SW480 (cell line): ENCODE data around the gene HDAC7.
A peak's percentile ranks its signal among the peaks of the same experiment; 100 is the strongest.
"Not testable (repeated sequence)": the region's sequence is repeated elsewhere in the genome, so short reads cannot be mapped to it uniquely, and the experiment has no call there.

Source experiments
- DNase-seq: peaks from one replicate; pipeline ENCODE4 v3.0.0-alpha.2; 2016; ENCODE audit warnings: low spot score

HDAC7 gene

DNA sequence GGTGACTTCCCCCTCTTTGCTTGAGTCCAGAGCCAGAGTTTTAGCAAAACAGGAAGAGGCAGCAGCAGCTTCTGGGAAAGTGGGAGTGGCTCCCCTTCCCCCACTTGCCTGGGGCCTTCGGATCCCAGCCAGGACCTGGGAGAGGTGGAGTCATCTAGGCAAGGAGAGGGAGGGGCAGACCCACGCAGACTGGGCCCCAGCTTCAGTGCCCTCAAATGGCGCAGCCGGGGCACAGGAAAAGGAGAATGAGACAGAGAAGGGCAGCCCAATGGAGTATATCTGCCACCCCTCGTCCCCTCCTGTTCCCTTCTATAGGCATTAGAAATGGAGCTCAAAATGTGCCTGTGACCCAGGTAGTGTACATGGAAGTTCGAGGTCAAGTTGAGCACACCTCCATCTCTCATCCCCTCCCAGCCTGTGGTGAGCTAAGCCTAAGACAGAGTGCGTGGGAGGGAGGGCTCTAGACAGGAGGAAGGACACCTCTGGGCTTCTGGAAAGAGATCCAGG is 9.3 kb upstream of the HDAC7 start:
- DNase-seq, result peak; percentile 75

GRCh38 chr12:47828008-47828975 is 8.6 kb upstream of the HDAC7 start:
- DNase-seq, result no peak

DNA sequence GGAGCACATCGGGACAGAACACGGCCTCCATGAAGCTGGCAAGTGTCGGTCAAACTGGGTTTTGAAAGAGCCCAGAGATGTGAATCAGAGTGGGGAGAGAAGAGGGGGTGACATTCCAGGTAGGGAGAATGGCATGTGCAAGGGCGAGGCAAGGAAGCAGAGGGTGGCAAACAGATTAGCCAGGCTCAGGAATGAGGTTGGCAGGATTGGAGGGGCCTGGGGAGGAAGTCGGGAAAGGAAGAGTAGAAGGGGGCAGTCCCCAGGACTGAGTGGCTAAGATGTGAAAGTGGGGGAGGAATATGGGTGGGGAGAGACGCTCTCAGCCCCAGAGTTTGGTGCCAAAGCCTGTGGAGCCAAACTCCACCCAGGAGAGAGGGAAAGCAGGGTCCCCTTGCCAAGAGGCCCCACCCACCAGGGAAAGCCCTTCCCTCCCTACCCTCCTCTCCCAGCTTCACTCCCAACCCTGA is 5.5 kb upstream of the HDAC7 start:
- DNase-seq, result peak; percentile 81

DNA sequence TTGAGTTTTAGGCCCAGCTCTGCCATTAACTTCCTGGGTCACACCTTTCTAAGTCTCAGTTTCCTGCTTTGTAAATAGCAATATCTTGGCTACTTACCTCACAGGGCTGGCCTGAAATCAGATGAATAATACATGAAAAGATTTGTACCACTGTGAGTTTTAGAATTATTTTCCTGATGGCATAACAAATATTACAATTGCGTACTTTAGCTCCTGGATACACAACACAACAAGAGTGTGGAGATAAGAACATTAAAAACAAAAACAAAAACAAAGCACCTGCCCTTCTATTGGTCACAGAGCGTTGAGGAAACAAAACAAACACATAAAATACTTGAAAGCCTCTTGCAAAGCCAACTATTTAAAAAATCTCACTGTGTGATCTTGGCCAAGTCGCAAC is 4.9 kb upstream of the HDAC7 start:
- DNase-seq, result no peak

DNA sequence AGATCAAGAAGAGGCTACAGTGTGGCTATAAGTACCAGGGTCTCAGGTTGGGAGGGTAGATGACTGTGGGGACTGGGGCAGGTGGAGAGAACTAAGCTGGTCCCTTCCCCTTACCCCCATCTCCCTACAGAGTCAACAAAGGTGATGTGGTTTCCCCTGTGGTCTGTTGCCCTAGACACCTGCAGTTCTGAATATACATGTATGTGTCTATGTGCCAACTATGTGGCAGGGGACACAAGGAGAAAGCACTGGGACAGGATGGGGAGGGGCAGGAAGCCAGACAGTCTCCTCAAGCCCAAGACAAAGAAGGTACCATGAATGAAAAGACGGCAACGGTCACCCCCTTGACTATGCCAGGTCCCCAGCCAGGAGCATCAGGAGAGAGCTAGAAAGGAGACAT is 4.5 kb upstream of the HDAC7 start:
- DNase-seq, result peak; percentile 29

DNA sequence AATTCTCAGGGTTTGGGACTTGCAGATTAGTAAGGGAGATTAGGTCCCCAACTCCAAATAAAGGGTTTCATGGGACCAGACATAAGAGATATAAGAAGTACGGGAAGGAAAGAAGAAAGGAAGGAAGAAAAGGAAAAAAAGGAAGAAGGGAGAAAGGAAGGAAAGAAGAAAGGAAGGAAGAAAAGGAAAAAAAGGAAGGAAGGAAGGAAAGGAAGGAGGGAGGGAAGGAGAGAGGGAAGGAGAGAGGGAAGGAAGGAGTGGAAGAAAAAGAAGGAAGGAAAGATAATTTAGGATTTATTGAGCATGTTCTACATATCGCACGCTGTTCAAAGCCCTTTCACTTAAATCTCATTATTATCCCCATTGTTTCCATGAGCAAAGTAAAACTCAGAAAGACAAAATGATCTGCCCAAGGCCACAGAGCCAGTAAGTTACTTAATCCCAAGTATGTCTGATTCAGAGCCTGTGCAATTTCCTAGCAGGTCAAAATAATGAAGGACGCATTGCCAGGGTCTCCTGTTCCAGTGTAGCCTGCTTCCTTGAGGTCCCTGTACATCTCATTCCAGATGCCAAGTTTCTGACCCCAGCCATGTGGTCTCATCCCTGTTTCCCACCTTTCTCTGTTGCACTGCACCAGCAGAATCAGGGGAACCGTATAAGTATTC is 3.9 kb upstream of the HDAC7 start:
- DNase-seq, result no peak

DNA sequence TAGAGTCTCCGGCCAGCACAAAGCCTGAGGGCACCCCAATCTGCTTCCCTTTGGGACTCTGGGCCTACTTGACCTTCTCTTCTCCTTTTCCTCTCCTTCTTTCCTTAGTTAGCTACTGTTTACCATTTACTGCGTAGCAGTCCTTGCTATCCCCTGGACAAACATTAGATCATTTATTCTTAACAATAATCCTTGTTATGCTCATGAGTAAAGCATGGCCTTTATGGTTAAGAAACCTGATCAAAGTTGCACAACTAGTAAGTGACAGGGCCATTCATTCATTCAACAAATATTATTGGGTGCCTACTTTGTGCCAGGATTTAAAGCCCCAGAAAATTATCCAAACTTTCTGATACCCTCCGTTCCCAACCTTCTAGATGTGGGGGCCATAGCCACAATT is 3.2 kb upstream of the HDAC7 start:
- no peak for DNase-seq

- DNase-seq, result no peak
Observed at GRCh38 chr12:47822401-47822800, 2.7 kb upstream of the HDAC7 start.

DNA sequence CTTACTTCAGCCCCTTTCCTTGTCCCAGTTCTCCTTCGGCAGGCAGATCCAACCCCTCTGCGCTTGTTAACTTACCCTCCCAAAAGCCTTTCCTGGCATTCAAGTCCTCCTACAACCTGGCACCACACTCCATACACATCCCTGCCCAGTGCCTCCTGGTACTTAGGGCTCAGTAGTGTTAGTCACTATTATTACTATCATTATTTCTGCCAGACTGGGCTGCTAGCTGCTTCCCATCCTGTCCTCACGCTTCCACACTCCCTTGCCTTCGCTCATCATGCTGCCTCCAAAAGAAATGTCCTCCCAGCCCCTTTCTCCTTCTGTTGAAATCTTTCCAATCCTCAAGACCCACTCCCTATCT is 1.6 kb upstream of the HDAC7 start:
- peak; percentile 43 for DNase-seq

DNA sequence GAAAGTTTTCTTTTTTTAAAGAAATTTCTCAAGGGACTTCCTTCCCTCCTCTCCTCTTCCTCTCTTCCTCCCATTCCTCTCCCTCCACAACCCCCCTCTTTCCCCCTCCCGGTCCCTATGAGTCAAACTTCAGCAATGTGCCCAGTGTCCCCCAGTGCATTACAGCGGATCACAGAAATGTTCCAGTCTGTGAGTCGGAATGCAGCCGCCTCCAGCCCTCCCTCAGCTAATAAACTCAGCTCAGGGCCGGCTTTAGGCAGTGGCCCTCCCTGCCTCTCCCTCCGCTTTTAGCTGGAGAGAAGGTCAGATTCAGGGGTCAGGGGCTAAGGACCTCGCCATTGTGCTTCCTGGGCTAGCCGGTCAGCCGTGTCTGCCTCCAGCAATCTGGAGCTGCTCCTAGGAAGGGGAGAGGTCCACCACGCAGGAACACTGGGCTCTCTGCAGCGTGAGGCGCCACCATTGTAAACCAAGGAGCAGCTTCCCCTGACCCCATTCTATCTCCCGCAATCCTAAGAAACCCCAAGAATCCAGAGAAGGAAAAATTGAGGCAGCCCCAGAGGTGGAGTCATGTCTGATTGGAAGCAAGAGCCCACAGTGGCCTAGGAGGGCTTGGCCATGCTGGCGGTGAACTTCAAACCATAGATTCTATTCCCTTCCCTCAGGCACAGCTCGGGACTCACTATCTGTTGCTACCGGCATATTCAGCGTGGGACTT is 1.1 kb upstream of the HDAC7 start:
- peak; percentile 90 for DNase-seq

GRCh38 chr12:47819138-47819895 is 386 bp downstream of the HDAC7 start:
- peak; percentile 38 for DNase-seq

GRCh38 chr12:47818467-47819137 is 1.1 kb downstream of the HDAC7 start:
- no peak for DNase-seq

GRCh38 chr12:47818007-47818376 is 1.7 kb downstream of the HDAC7 start:
- no peak for DNase-seq

DNA sequence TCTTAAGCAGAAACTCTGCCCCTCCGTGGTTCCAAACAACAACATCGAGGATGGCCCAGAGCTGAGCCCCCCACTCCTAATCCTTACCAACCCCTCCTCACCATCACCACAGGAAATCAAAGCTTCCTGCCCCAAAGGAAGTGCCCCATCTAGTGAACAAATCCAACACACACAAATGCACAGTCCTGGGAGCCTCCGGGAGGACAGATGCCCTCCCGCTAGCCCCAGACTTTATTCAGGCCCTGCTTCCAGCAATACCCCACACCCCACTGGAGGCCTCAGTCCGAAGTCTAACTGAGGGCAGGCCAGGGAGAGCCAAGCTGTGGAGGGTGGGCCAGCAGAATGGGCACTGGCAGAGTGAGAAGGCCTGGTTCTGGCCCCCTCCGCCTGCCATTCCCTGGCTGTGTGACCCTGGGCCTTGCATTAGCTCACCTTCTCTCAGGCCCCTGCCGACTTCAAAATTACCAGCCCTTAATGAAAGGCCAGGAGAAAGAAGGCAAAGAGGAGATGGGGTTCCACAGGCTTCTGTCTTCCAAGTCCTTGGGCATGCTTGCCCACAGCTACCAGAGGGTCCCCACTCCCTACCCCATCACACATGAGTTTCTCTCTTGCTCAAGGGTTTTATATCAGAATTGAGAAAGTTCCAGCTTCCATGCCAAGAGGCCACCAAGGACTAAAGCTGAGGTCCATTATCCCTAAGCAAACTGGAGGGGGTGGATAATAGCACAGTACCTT is 2.3 kb downstream of the HDAC7 start:
- no peak for DNase-seq

GRCh38 chr12:47816403-47817271 is 3.1 kb downstream of the HDAC7 start:
- DNase-seq, result no peak

GRCh38 chr12:47815447-47815846 is 4.3 kb downstream of the HDAC7 start:
- DNase-seq, result not testable (repeated sequence)

GRCh38 chr12:47814539-47815170 is 5.0 kb downstream of the HDAC7 start:
- DNase-seq, result no peak

DNA sequence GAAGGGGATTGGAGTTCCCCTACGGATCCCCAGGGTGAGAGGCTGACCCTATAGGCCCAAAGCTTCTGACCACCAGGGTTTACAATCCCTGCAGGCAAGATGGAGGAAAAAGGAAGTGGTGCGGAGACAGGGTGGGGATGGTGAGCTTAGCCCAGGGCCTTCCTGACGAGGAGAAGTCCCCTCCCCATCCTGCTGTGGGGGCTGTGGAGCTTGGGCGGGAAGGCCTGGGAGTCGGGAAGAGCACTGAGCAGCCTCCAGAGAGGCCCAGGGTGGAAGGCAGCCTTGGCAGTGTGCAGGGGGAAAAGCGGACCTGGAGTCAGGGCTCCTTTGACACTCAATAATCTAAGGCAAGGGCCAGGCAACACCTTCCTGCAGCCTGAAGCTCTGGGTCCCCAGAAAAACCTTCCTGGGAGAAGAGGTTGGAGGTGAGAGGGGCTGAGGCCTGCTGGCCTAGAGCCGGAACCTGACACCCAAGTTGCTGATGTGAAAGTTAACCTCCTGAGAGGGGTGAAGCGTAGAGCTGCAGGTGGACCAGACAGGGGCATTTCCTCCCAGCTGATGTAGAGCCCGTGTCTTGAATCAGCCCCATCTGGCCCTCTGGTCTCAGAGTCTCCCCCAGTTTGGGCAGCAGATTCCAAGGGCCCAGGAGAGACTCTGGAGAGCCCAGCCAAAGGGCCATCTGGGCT is 6.0 kb downstream of the HDAC7 start:
- no peak for DNase-seq
